HCEC 1CT (cell line): ENCODE measurements around the gene TMC8.

ENCODE experiments used
- DNase-seq: peaks from one replicate; pipeline ENCODE4 v3.0.0-alpha.2; 2017

Gene TMC8

GRCh38 chr17:78184351-78184750 is 53.8 kb downstream of the TMC8 start:
- no peak for DNase-seq

DNA sequence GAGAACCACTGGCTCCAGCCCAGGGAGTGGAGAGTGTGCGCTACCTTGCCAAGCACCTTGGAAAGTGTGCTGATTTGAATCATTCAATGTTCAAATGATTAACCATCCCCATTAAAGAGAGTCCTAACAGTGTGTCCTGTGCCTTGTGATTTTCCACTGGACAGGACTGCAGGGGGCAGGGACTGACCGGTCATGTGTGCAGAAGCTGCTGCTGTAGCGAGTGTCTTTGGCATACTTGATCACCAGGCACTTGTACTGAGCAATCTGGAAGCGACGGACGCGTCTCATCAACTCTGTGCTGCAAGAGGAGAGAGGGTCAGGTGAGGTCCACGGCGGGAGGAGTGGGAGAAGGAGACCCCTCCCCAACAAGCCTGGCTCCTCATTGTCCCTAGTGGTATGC is 54.3 kb downstream of the TMC8 start:
- no peak for DNase-seq

DNA sequence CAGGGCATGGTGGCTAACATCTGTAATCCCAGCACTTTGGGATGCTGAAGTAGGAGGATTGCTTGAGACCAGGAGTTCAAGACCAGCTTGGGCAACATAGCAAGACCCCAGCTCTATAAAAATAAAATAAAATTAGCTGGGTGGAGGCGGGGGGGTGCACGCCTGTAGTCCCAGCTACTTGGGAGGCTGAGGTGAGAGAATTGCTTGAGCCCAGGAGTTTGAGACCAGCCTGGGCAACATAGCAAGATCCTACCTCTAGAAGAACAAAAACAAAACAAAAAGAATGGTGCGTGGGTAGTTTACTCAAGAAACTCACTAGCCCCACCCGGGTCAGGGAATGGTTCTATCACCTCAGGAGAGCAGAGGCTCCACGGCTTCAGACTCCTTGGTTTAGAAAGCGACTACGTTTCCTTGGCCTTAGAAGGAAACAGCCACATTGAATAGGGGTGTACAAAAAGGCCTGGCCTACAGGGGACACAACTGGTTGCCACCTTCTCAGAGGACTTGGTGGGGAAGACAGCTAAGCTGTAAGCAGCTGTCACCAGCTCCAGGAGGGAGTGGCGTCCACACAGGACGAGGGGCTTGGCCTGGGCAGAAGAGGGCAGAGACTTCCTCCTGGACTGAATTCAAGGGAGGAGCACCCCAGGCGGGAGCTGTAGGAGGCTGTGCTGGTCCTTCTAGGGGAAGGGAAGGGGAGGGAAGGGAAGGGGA is 55.6 kb downstream of the TMC8 start:
- peak; percentile 34 for DNase-seq

DNA sequence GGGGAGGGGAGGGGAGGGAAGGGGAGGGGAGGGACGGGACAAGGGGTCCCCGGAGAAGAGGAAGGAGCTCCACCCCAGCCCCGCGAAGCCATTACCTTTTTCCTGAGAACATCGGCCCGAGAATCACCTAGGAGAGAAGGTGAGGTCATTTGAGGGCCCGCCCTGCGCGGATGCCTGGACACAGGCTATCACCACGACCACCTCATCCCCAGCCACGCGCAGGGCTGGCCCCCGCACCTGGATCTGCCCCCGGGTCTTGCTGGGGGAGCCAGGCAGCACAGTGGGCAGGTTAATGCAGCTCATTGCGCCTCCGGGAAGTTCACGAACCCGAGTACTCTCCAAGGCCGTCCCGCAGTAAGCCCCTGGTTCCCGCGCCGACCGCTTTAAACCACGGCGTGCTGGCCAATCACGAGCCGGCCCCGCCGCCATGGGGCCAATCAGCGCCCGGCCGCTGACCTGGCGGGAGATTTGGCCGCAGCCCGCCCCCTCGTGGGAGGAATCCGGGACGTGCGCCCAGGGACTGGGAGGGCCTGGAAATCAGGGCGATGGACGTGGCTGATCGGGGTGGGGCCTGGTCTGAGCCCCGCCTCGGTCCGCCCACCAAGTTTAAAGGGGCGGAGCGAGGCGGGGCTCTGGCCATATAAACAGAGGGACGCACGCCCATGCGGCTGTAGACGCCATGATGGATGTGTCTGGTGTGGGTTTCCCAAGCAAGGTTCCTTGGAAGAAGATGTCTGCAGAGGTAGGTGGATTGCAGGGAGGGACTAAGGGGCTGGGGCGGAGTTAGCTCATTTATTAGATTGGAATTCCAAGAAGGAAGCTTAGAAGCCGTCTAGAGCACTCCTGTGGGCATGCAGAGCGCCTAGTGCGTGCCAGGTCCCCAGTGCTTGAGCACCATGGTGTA is 56.4 kb downstream of the TMC8 start, which contains the start of the genes AFMID and TK1:
Gene AFMID (plus strand): TSS at position 671 of the 904 bp plus-strand sequence. CDS start 9 bp downstream, at position 680.
Gene TK1 (minus strand): TSS at position 361 of the 904 bp plus-strand sequence. CDS start 58 bp downstream, at position 303.
- peak; percentile 97 for DNase-seq
